Keratinocyte (primary cell): ENCODE data around the gene KRTAP12-3. TPM values are rescaled to one million over a fixed set of nuclear protein-coding genes. Genes with fewer than 3 reads are reported as not detected.

Experiments
- DNase-seq: peaks from one replicate; pipeline ENCODE4 v3.0.0-alpha.2; 2011; ENCODE audit warnings: low read depth, missing footprints, low spot score
- FAIRE-seq: peaks from 2 replicates; lab custom pipeline; 2011; peaks lifted over from hg19 to GRCh38; lab: Jason Lieb, UNC
- H2AFZ ChIP-seq: 2 replicates; pipeline ENCODE4 v1.6.0; 2012; ENCODE audit warnings: low read length, control low read depth, inconsistent platforms; ENCODE audit not compliant: control insufficient read depth
- H3K27ac ChIP-seq: 2 replicates; pipeline ENCODE4 v1.5.1; 2011; ENCODE audit warnings: low read length; ENCODE audit not compliant: control insufficient read depth, insufficient read depth
- H3K27me3 ChIP-seq: 3 replicates; pipeline ENCODE4 v1.6.0; 2011; ENCODE audit warnings: low read length; ENCODE audit not compliant: control insufficient read depth, insufficient read depth; ENCODE audit errors: extremely low read depth
- H3K36me3 ChIP-seq, 2 experiments: 2 replicates in 1 of 2; 3 replicates in 1 of 2; pipeline ENCODE4 v1.5.1; 2011; ENCODE audit warnings: low read length in 2 of 2, mild to moderate bottlenecking in 1 of 2; ENCODE audit not compliant: control insufficient read depth in 2 of 2, insufficient read depth in 2 of 2; ENCODE audit errors: extremely low read depth in 1 of 2
- H3K4me1 ChIP-seq: 3 replicates; pipeline ENCODE4 v1.5.1; 2011; ENCODE audit warnings: low read length; ENCODE audit not compliant: control insufficient read depth, insufficient read depth; ENCODE audit errors: extremely low read depth
- H3K4me2 ChIP-seq: 3 replicates; pipeline ENCODE4 v1.6.0; 2011; ENCODE audit warnings: low read depth, low read length; ENCODE audit not compliant: control insufficient read depth, insufficient read depth; ENCODE audit errors: extremely low read depth
- H3K4me3 ChIP-seq, 3 experiments: fragments of 200-600 bp in 1 of 3; sonication (generic) in 1 of 3; 2 replicates in 2 of 3; 3 replicates in 1 of 3; pipeline ENCODE4 v1.5.1; 2011 to 2016; ENCODE audit warnings: low read length in 3 of 3, mild to moderate bottlenecking in 3 of 3, control low read depth in 2 of 3, inconsistent platforms in 1 of 3, low read depth in 1 of 3, mixed read lengths in 1 of 3, mixed run types in 1 of 3, moderate library complexity in 1 of 3; ENCODE audit not compliant: control insufficient read depth in 2 of 3, insufficient read depth in 2 of 3; ENCODE audit errors: extremely low read depth in 1 of 3
- H3K79me2 ChIP-seq: 2 replicates; pipeline ENCODE4 v1.6.0; 2012; ENCODE audit warnings: low read length; ENCODE audit not compliant: control insufficient read depth, insufficient read depth
- H3K9ac ChIP-seq: 3 replicates; pipeline ENCODE4 v1.6.0; 2011; ENCODE audit warnings: low read length; ENCODE audit not compliant: control insufficient read depth, insufficient read depth; ENCODE audit errors: extremely low read depth
- H3K9me1 ChIP-seq: 3 replicates; pipeline ENCODE4 v1.6.0; 2011; ENCODE audit warnings: low read length; ENCODE audit not compliant: control insufficient read depth, insufficient read depth; ENCODE audit errors: extremely low read depth
- H3K9me3 ChIP-seq: 2 replicates; pipeline ENCODE4 v1.5.1; 2012; ENCODE audit warnings: low read depth, low read length; ENCODE audit not compliant: control insufficient read depth
- H4K20me1 ChIP-seq: 3 replicates; pipeline ENCODE4 v1.6.0; 2011; ENCODE audit warnings: low read length; ENCODE audit not compliant: control insufficient read depth, insufficient read depth; ENCODE audit errors: extremely low read depth
- EZH2 ChIP-seq: IDR thresholded peaks from one replicate; pipeline ENCODE4 v1.6.1; 2012; ENCODE audit warnings: inconsistent platforms, mild to moderate bottlenecking, low read length, moderate library complexity
- dilution Hi-C: fragments of 300-500 bp; cut with MboI; formaldehyde crosslinking; loops from one replicate; pipeline ENCODE4 v1.7.0; 2020; ENCODE audit warnings: low sequenced_read_pairs; ENCODE audit not compliant: extremely low pct_ligation_motif_present
- polyA plus RNA-seq, 5 experiments: library from polyadenylated mRNA; depleted of rRNA in 3 of 5; stranded (reverse) in 3 of 5; stranded (forward) in 1 of 5; unstranded in 1 of 5; fragments of >200 nt; gene quantifications; 1 replicate in 1 of 5; 2 replicates in 3 of 5; 3 replicates in 1 of 5; pipeline versions ENCODE4 v1.2.1 to v1.2.3, GENCODE V29; 2011 to 2012; ENCODE audit warnings: missing spikeins in 2 of 5, low read depth in 1 of 5, low replicate concordance in 1 of 5
- TF ChIP-seq, protein P1 (sequence below), 3 experiments: IDR thresholded peaks in 1 of 3; conservative IDR thresholded peaks in 1 of 3; optimal IDR thresholded peaks in 1 of 3; 2 replicates in 2 of 3; 3 replicates in 1 of 3; pipeline versions ENCODE3 to v1.5.1; 2011; ENCODE audit warnings: low read length in 3 of 3, mild to moderate bottlenecking in 3 of 3, moderate library complexity in 2 of 3, control low read depth in 1 of 3, inconsistent platforms in 1 of 3; ENCODE audit not compliant: insufficient read depth in 2 of 3; ENCODE audit errors: extremely low read depth in 1 of 3

KRTAP12-3 gene
- polyA plus RNA-seq, 1 donor (not counting 4 experiments of a cell fraction or from before 2014, with no cell fraction given) = not detected

DNA sequence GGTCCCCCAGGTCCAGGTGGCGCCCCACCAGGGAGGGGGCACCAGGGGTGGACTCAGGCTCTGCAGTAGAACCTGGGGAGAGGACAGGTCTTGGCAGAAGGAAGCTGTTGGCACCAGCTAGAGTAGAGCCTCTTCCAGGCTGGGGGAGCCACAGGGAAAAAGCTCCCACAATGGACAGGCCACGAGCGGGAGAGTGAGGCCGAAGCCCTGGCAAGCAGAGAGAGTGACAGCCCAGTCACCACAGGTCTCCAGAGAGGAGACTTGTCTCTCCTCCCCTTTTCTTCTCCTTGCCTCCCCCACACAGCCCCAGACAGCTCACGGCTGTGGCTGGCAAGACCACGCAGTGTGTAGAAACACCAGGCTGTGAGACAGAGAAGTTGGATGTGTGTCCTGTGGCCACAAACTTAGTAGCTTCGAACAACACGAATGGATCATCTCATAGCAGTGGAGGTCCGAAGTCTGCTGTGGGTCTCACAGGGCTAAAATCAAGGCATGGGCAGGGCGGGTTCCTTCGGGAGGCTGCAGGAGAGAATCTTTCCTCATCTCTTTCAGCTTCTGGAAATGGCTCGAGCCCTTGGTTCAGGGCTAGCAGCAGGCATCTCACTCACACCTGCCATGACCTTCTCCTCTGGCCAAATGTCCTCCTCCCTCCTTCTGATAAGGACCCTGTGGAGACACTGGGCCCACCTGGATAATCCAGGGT lies 6.6 kb upstream of the KRTAP12-3 start:
- DNase-seq (no peak), FAIRE-seq (no peak)
- no peaks in the 10 kb centered on the region for H3K9me1 ChIP-seq
- no peaks in the 10 kb centered on the region for H3K79me2 ChIP-seq
- no peak overlapping the region for H3K27ac ChIP-seq
- no peaks in the 10 kb centered on the region for H3K36me3 ChIP-seq
- no peaks in the 10 kb centered on the region for H3K9me3 ChIP-seq
- no peak overlapping the region for H2AFZ ChIP-seq
- dilution Hi-C loops = no loop called here
- H3K9ac ChIP-seq = no peak overlapping the region
- no peaks in the 10 kb centered on the region for H3K27me3 ChIP-seq
- H3K4me2 ChIP-seq = no peak overlapping the region
- no peak for TF ChIP-seq EZH2
- TF ChIP-seq, protein P1, sequence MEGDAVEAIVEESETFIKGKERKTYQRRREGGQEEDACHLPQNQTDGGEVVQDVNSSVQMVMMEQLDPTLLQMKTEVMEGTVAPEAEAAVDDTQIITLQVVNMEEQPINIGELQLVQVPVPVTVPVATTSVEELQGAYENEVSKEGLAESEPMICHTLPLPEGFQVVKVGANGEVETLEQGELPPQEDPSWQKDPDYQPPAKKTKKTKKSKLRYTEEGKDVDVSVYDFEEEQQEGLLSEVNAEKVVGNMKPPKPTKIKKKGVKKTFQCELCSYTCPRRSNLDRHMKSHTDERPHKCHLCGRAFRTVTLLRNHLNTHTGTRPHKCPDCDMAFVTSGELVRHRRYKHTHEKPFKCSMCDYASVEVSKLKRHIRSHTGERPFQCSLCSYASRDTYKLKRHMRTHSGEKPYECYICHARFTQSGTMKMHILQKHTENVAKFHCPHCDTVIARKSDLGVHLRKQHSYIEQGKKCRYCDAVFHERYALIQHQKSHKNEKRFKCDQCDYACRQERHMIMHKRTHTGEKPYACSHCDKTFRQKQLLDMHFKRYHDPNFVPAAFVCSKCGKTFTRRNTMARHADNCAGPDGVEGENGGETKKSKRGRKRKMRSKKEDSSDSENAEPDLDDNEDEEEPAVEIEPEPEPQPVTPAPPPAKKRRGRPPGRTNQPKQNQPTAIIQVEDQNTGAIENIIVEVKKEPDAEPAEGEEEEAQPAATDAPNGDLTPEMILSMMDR (optimal IDR thresholded peaks at IDR 0.05 in 1 of 3, IDR thresholded peaks at IDR 0.05 in 1 of 3, conservative IDR thresholded peaks at IDR 0.05 in 1 of 3; ENCODE audit: extremely low read depth in 1 of 3, insufficient read depth in 2 of 3, low read length in 3 of 3) = no peak
- no peaks in the 10 kb centered on the region for H4K20me1 ChIP-seq
- no peaks in the 10 kb centered on the region for H3K4me1 ChIP-seq
- H3K4me3 ChIP-seq = no peak overlapping the region

GRCh38 chr21:44653123-44653522 lies 4.6 kb upstream of the KRTAP12-3 start:
- dilution Hi-C loops = no loop called here
- Histone ChIP-seq H3K9me1 (no peaks in the 10 kb centered on the region), H3K4me2 (no peak overlapping the region), H3K27me3 (no peaks in the 10 kb centered on the region), H3K4me1 (no peaks in the 10 kb centered on the region), H2AFZ (no peak overlapping the region), H3K9ac (no peak overlapping the region), H3K9me3 (no peaks in the 10 kb centered on the region), H3K79me2 (no peaks in the 10 kb centered on the region), H4K20me1 (no peaks in the 10 kb centered on the region), H3K36me3 (no peaks in the 10 kb centered on the region), H3K27ac (no peak overlapping the region), H3K4me3 (no peak overlapping the region)
- TF ChIP-seq, protein P1 (optimal IDR thresholded peaks at IDR 0.05 in 1 of 3, IDR thresholded peaks at IDR 0.05 in 1 of 3, conservative IDR thresholded peaks at IDR 0.05 in 1 of 3; ENCODE audit: extremely low read depth in 1 of 3, insufficient read depth in 2 of 3, low read length in 3 of 3) = no peak
- TF ChIP-seq EZH2 = no peak
- FAIRE-seq (no peak), DNase-seq (no peak)
